HG03432 (cell line): ENCODE results near the gene PRAME.
"Not testable (repeated sequence)": the region's sequence is repeated elsewhere in the genome, so short reads cannot be mapped to it uniquely, and the experiment has no call there.

Experiments used
- ATAC-seq: cut with Tn5 transposase; IDR thresholded peaks from one replicate; pipeline ENCODE4 v1.9.1; 2021; ENCODE audit warnings: mild to moderate bottlenecking, moderate library complexity; ENCODE audit not compliant: unreplicated experiment

PRAME gene

GRCh38 chr22:22553141-22553540 is 5.9 kb downstream of the PRAME start:
- no peak for ATAC-seq

DNA sequence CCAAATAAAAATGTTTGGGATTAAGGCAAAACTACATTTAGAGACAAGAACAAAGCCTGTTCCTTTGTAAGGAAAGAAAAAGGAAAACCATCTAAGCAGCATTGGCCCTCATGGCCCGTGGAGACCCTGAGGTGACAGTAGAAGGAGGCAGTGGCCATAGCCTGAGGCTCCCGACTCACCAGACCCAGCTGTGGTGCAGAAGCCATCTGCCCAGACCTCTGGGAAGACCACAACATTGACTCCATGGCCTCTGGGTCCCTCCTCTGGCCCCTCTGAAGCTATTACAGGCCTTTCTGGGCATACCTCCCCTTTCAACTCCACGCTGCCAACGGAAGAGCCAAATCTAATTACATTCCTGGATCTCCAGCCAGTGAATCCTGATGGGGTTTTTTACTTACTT is 6.4 kb downstream of the PRAME start:
- no peak for ATAC-seq

GRCh38 chr22:22550789-22551434 is 8.2 kb downstream of the PRAME start:
- ATAC-seq, result no peak

DNA sequence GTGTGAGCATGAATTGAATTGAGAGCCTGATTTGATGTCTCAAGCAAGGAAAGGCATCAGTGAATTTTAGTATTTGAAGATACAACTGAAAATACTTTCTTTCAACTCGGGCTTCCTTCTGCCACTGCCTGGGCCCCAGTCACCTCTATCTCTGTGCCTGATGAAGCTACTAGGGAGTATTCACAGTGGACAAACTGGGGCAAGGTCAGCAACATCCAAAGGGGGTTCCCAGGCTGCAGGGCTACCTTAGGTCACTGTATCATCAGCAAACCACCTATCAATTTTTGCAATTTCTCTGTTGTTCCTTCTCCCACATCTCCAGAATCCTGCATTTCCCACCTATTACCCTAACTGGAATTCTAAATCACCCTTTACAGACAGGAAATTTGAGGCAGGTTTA is 10.2 kb downstream of the PRAME start:
- ATAC-seq, result no peak

GRCh38 chr22:22548317-22548716 is 10.7 kb downstream of the PRAME start:
- ATAC-seq, result no peak

- no peak for ATAC-seq
Measured at GRCh38 chr22:22547692-22548300, 11.3 kb downstream of the PRAME start.

DNA sequence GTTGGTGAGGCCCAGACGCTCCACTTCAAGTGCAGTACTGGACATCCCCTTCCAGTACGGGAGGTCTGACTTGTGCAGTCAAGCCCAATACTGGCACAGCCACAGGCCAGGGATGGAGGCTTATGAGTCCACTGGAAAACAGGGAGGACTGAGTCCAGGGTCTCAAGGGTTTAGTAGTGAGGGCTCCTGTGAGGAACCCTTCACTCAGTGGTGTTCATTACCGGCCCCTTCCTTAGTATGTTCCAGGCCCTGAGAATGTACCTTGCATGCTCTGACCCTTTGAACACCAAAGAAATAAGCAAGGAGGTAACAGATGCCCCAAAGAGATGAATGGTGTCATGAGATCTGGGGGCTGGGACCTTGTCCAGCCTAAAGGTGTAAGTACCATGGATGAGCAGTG is 11.8 kb downstream of the PRAME start:
- ATAC-seq, result no peak

DNA sequence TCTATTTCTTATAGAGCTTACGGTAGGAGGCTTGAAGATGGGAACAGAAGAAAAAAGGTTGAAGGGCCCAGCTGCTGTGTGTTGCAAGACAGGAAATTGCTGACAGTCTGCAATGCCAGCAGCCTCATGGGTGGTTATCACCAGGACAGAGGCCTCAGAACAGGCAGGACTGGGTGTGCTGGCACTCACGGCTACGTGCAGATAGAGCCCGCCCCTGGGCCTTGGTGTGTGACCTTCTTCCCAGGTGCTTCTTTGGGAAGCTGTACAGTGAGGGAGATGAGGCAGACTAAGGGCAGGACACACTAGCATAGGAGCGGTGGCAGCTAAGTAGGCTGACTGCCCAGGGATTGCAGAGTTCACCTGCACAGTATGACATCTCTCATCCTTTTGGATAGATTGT is 12.6 kb downstream of the PRAME start:
- no peak for ATAC-seq

DNA sequence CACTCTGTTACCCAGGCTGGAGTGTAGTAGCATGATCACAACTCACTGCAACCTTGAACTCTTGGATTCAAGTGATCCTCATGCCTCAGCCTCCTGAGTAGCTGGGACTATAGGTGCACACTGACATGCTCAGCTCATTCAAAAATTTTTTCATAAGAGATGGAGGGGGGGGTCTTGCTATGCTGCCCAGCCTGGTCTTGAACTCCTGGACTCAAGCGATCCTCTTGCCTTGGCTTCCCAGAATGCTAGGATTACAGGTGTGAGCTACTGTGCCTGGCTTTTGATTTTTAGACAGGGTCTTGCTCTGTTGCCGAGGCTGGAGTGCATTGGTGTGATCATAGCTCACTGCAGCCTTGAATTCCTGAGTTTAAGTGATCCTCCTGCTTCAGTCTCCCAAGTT is 14.0 kb downstream of the PRAME start:
- ATAC-seq, result no peak

DNA sequence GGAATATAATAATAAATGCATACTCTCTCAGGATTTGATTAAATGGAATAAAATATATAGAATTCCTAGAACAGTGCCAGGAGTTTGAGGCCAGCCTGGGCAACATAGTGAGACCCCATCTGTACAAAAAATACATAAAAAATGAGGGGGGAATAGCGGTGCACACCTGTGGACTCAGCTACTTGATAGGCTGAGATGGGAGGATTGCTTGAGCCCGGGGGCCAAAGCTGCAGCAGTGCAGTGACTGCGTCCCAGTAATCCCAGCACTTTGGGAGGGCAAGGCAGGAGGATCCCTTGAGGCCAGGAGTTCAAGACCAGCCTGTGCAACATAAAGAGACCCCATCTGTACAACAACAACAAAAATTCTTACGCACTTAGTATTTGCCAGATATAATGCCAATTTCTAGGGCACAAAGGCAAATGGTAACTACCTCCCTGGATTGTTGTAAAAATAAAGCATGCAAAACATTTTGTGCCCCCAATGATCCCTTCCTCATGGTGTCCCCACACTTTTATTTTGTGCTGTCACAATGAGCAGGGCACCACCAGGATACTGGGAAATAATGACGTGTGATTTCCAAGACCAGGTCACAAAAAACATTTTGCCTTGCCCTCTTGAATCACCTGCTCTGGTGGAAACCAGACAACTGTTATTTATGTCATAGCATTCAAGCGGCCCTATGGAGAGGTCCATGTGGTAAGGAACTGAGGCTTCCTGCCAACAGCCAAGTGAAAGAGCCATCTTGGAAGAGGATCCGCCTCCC is 20.7 kb downstream of the PRAME start:
- ATAC-seq, result no peak

- ATAC-seq, result no peak
Measured at GRCh38 chr22:22536916-22537315, 22.1 kb downstream of the PRAME start.

GRCh38 chr22:22536515-22536914 is 22.6 kb downstream of the PRAME start:
- no peak for ATAC-seq

- ATAC-seq, result no peak
Measured at GRCh38 chr22:22535662-22536061, 23.4 kb downstream of the PRAME start.

GRCh38 chr22:22534604-22535415 is 24.3 kb downstream of the PRAME start:
- ATAC-seq, result no peak

- no peak for ATAC-seq
Measured at GRCh38 chr22:22533863-22534262, 25.2 kb downstream of the PRAME start.

DNA sequence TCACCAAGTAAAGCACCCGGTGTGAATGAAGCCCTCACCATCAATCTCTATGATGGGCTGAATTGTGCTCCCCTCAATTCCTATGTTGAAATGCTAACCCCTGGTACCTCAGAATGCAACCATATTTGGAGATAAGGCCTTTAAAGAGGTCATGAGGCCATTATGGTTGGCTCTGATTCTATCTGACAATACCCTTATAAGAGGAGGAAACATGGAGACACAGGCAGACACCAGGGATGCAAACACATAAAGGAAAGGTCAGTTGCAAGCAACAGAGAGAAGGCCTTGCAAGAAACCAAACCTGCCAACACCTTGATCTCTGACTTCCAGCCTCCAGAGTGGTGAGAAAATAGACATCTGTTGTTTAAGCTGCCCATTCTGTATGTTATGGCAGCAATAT is 25.6 kb downstream of the PRAME start:
- no peak for ATAC-seq

DNA sequence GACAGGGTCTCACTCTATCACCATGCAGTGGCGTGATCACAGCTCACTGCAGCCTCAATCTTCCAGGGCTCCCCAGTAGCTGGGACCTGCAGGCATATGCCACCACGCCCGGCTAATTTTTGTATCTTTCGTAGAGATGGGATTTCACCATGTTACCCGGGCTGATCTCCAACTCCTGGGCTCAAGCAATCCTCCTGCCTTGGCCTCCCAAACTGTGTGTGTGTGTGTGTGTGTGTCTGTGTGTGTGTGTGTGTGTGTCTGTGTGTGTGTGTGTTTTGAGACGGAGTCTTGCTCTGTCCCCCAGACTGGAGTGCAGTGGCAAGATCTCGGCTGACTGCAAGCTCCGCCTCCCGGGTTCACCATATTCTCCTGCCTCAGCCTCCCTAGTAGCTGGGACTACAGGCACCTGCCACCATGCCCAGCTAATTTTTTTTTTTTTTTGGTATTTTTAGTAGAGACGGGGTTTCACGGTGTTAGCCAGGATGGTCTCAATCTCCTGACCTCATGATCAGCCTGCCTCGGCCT is 26.5 kb downstream of the PRAME start:
- not testable (repeated sequence) for ATAC-seq

DNA sequence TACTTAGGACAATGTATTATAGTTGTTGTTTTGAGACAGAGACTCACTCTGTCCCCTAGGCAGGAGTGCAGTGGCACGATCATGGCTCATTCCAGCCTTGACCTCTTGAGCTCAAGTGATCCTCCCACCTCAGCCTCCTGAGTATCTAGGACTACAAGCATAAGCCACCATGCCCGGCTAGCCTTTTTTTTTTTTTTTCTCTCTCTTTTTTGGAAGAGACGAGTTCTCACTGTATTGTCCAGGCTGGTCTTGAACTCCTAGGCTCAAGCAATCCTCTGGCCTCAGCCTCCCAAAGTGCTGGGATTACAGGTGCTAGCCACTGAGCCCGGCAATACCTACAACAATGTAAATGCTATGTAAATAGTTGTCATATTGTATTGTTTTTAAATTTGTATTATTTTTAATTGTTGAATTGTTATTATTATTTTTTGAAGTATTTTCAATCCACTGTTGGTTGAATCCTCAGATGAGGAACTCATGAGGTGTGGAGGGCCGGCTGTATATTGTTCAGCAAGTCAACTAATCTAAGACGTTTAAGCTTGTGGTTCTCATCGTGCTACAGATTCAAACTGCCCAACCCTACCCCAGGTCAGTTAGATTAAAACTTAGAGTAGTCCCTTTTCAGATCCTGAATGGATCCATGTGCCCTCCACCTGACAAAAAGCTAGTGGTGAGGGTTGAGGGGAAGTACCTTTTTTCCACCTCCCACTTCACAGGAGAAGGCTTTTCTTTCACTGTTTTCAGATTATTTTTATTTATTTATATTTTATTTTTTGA is 27.1 kb downstream of the PRAME start:
- no peak for ATAC-seq

DNA sequence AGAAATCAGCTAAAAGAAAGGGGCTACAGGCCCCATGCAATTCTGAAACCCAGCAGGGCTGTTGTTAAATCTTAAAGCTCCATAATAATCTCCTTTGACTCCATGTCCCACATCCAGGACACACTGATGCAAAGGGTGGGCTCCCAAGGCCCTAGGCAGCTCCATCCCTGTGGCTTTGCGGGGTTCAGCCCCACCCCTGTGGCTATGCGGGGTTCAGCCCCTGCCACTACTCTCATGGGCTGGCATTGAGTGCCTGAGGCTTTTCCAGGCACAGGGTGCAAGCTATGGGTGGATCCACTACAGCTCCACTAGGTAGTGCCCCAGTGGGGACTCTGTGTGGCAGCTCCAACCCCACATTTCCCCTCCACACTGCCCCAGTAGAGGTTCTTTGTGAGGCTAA is 30.3 kb downstream of the PRAME start:
- ATAC-seq, result no peak

GRCh38 chr22:22527312-22527711 is 31.8 kb downstream of the PRAME start:
- ATAC-seq, result no peak
